Occipital lobe (tissue), 2 donors: Measurements from ENCODE around the gene G0S2. TPM values are rescaled to one million over a fixed set of nuclear protein-coding genes. Genes with fewer than 3 reads are reported as not detected.

Experiments
- DNase-seq: peaks from one replicate; lab custom pipeline; 2025; lab: John Stamatoyannopoulos, UW
- total RNA-seq: library from RNA; depleted of rRNA; stranded (reverse); fragments of >200 nt; gene quantifications from one replicate; pipeline ENCODE4 v1.2.3, GENCODE V29; 2014

G0S2 gene, protein sequence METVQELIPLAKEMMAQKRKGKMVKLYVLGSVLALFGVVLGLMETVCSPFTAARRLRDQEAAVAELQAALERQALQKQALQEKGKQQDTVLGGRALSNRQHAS
- 2.3 TPM for total RNA-seq

DNA sequence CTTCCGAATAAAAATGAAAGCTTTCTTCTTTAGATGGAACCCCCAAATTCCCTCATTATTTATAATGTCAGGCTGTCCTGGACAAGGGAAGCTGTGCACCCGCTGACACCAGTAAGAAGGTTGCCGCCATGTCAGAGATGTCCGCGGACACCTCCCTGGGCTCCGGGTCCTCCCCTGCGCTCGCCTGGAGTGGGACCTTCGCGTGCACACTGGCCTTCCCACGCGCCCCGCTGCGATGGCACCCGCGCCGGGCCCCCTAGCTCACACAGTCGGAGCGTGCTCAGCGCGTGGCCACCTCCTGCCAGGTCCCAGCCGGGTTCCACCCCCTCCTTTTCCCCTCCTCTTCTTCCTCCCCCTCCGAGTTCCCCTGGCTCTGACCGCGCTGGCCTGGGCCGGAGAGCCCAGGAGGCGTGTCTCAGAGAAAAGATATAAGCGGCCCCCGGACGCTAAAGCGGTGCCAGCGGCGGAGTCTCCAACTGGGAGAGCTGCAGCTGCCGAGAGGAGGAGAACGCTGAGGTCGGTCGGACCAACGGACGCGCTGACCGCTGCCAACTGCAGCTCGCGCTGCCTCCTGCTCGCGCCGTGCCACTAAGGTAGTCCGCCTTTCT lies at the start of gene G0S2:
Gene G0S2, plus strand, starts transcription at position 456 of the 608 bp plus-strand sequence. CDS start 273 bp downstream, outside the sequence.
- DNase-seq = no peak

DNA sequence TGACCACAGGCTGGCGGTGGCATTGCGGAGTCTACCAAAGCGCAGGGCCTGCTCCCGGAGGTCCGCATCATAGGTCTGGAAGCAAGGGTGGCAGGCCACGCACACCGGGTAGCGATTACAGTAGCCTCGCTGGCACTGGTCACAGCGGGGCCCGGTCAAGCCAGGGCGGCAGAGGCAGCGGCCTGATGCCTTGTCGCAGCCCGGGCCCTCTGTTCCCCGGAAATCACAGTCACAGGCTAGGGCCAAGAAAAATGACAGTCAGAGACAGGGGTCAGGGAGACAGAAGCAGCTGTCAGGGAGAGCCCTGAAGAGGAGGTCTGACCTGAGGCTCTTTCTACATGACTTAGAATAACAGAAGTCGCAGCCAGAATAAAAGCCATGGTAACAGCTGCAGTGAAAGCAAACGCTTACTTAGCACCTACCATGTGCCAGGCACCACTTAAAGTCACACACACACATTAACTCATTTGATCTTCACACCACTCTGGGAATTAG lies 49.4 kb upstream of the G0S2 start:
- no peak for DNase-seq

DNA sequence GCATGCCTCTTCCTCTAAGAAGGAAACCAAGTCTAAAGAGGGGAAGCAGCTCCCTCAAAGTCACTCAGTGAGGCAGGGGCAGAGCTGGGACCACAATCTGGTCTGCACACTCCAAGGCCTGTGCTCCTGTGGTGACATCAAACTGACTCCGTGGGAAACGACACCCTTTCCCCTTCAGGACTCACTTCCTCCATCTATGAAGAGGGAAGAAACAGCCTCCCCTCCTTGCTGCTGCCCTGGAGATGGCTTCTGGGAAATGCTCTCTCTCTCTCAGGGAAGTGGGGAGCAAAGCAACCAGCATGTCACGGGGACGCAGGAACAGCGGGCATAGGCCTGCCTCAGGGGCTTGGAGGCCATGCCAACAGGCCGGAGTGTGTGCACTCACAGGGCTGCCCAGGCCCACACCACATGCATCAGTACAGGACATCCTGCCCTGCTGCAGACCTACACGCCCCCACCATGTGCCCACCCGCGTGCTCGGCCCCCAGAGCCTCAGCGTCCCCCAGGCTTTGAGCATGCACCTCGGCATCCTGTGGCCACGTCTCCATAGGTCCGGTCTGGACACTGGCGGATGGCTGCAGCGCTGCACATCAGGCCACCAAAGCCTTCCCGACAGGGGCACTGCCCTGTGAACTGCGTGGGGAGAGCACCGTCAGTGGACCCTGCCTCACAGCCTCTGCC lies 48.7 kb upstream of the G0S2 start:
- DNase-seq = no peak

DNA sequence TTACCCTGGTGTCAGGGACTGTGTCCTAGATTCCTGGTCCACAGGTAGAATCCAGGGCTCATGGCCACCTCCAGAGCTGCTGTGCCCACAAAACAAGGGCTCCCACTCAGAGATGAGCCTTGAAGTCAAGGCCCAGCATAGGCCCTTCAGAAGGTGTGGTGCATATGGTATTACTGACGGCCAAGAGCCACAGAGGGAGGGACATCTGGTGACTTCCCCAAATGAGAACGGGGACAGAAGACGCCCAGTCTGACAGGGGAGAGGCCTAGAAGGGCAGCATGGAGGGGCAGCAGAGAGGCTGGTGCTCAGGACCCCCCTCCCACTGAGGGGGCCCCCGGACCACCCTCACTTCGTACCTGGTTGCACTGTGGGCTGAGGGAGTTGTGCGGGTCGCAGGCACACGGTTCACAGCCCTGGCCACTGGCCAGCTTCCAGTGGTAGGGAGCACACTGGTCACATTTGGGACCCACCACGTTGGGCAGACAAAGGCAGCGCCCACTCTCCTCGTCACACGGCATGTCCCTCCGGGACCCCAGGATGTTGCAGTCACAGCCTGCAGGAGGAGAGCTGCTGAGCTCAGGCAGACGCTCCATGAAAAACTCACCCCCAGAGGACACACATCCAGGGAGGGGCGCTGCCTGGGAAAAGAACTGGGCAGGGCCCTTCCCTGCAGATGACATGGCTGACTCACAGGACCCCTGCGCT lies 48.0 kb upstream of the G0S2 start:
- DNase-seq = no peak

DNA sequence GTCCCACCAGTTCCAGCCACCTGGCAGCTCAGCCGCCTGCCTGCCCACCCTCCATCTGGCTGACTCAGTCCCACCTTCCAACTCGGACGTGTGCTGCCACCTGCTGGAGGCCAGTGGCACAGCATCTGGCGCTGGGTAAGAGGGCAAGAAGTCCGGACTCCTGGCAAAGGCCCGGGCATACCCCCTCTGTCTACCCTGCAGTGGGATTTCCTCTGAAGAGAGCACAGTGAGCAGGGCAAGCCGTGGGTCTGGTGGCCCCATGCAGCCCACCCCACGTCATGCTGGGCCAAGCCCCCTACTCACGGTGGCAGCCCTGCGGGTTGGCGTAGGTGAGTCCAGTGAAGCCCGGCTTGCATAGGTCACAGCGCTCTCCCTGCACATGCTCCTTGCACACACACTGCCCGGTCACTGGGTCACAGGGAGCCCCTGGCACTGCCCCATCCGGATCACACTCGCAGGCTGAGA lies 47.4 kb upstream of the G0S2 start:
- peak; percentile 69 for DNase-seq

DNA sequence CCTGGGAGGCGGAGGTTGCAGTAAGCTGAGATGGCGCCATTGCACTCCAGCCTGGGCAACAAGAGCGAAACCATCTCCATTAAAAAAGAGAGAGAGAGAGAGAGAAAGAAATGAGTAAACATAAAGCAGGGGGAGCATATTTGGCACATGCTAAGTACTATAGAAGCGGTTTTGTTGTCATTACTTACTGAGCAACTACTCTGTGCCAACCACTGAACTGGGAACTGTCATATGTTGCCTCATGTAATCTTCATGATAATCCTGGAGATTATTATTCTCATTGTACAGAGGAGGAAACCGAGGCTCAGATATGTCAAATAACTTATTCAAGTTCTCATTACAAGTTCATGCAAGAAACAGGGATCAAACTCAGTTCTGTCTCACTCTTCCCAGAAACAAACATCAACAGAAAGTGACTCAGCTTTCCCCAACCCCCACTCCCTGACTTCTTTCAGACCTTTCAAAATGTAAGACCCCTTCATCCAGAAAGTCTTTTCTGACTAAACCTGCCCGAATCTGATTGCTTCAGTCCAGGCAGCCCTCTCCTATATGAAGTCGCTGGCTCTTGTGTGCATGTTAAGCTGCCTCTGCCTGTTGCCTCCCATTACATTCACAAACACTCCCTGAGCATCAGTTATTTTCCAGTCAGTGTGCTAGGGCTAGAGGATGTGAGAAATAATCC lies 46.5 kb upstream of the G0S2 start:
- DNase-seq = no peak

DNA sequence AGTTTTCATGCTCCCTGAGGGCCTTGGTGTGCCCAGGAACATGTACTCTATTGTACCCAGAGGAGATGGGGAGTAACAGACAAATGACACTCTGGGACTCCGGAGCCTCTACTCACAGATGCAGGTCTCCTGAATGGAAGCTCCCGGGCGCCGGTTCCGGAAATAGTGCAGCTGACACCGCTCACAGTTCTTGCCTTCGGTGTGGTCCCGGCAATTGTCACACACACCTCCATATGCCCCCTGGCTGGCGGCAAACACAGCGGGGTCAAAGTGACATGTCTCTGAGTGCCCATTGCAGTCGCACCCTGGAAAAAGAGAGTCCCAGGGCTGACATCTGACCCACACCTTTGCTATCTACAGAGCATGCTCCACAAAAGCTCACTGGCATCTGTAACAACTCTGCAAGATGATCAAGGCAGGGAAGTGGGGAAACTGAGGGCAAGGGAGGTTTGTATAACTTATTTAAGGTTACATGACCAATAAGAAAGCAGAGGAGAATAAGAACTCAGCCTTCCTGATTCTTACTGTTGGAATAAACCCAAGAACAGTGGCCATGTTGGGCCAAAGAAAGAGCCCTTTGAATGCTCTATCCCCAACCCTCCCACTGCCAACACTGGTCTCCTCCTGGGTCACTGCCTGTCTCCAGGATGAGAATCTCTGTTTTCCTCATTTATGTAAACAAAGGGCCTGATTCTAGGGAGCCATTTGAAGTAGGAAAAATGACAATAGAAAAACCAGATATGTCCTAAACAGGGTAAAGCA lies 45.4 kb upstream of the G0S2 start:
- DNase-seq = no peak

DNA sequence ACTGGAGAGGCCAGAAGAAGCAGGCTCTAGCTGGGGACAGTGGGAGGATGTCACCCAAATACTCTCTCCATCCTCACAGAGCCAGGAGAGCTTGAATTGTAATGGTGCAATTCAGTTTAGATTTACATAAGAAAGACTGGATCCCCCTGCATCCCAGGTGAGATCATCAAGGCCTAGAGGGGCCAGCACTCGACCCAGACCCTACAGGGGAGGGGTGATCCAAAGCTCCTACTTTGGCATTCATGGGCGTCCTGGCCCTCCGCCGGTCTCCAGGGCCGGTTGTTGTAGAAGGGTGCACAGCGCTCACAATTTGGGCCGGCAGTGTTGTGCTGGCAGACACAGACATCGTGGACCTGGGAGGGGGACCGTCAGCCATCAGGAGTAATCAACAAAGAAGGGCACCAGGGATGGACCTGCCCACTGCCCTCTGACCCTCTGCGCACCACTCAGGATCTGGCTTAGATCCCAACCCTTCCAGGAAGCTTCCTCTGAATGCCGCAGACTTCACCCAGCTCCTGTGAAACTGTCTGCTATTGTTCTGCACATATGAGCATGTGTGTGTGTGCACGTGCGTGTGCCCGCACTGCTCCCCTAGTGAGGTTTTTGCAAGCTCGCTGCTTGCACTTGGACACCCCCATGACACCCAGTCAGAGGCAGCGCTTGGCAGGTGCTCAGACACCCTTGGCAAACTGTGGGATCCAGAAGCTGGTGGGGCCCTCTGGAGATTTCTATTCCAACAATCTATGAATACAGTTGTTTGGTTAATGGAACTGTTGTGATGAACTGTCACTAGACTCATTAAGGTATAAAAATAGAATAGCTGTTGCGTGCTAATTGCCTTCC lies 44.6 kb upstream of the G0S2 start:
- no peak for DNase-seq

DNA sequence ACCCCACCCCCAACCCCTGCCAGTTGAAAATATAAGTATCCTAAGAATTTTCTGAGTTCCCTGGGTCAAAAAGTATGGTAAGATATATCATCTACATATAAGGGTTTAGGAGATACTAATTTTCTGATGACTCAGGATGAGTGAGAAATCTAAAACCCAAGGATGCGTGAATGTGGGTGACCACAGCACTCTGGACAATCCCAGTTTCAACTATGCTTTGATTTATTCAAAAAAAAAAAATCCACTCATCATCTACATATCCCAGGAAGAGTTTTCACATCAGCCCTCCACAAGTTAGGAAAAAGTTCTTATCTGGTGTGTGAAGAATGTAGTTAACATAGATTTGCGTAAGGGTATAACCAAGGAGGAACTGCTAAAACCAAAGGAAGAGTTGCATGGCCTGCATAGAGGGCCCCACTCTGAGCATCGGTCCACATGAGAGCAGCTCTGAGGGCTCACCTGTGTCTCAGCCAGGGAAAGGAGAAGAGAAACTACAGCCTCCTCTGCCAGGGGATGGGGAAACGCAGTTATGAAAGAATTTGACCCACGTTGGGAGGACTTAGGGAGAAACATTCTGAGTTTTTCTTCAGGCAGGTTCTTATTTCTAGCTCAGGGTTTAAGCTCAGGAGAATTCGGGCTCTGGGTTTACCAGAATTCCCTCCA lies 41.7 kb upstream of the G0S2 start:
- DNase-seq = no peak

DNA sequence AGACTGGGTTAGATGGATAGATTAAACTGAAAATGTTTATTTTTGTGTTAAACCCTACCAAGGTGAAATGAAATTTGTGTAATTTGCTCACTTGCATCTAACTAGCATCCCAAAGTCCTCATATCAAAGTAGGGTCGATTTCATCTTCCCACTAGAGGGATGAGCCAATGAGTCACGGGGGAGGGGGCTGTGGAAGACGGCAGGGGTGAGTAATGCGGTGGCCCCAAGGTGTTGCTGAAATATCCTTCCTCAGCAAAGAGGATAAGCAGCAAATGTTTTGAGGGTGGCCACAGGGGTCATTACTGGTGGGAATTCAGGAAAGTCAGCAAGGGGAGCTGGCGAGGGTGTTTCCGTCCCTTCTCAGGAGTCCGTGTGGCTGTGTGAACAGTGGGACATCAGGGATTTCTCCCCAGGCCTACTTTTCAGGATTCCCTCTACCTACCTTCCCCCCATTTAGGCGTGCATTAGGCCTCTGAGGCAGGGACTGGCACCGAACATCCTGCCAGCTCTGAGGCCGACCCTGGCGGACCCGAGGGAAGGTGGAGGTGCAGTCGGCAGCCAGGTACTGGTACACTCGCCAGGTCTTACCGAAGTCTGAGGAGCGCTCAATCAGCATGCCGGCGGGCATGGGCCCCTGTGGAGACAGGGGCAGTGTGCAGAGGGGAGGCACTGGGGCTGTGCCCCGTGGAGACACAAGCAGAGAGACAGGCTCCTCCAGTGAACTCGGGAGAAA lies 41.0 kb upstream of the G0S2 start:
- no peak for DNase-seq

DNA sequence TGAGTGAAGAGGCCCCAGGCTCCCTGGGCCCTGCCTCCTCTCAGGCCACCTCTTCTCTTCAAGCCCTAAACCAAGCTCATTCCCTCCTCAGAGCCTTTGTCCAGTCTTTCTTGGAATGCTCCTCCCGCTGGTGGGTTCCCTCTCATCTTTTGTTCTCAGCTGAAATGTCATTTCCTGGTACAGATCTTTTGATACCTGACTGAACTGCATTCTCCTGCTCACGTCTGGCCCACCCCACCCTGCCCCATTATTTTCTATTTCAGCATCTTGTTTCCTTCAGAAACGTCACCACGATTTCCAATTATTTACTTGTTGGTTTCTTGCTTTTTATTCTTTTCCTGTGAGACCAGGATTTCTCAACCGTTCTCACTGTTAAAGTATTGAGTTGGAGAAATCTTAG lies 39.4 kb upstream of the G0S2 start:
- DNase-seq = no peak

DNA sequence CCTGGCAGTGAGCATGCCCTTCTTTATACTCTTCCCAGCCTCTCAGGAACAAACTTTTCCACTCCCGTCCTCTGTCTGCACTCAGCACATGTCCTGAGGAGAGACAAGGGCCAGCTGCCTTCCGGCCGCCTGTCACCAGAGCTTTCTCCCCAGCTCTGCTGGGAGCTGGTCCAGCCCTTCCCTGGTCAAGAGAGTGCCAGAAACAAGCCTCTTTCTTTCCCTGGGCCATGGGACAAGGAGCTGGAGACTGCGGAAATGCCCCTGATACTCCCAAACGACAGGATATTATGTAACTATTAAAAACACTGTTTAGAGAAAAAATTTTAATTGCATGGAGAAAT lies 33.4 kb upstream of the G0S2 start:
- DNase-seq = peak; percentile 44

DNA sequence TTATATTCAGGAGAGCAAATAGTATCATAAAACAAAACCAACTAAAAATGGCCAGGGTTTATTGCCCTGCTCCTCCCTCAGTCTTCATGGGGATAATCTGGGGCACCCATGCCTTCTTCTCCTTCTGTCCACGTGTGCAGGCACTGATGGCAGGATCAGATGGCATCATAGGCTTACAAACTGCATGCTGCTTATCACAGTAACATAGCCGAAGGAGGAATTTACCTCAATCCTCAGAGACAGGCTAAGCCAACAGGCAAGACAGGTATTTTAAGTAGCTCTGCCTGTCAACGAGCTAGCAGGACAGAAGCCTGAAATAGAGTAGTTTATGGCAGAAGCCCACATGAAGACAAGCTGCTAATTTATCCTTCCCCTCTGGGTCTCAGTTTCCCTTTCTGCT lies 32.4 kb upstream of the G0S2 start:
- no peak for DNase-seq

DNA sequence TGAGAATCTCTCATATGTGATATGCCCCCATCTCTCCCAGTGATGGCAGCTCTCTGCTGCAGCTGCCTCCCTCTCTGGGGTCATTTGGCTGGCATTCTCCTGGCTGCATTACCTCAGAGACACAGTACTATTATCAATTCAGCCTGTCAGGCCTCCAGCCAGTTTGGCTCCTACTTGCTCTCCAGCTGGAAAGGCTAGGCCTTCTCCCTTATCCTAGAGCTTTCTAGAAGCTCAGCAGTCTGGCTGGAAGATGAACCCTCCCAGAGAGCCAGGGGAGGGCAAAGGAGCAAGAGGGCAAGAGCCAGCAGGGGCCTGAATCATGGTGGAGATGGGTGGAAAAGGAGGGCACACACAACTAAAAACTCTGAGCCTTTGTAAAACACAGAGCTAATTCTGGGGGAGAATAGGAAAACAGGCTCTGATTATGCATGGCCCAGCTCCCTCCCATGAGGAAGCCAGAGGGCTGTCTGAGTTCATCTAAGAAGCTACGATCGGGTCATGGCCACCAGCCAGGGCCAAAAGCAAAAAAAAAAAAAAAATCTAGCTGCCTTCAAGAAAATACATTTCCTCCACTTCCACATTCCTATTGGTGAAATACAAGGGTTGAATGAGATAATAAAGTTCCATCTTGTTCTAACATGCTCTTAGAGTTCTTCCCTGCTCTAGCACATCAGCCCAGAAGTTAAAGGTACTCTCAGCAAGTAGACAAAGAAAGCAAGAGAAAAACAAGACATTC lies 31.8 kb upstream of the G0S2 start:
- DNase-seq = peak; percentile 31

DNA sequence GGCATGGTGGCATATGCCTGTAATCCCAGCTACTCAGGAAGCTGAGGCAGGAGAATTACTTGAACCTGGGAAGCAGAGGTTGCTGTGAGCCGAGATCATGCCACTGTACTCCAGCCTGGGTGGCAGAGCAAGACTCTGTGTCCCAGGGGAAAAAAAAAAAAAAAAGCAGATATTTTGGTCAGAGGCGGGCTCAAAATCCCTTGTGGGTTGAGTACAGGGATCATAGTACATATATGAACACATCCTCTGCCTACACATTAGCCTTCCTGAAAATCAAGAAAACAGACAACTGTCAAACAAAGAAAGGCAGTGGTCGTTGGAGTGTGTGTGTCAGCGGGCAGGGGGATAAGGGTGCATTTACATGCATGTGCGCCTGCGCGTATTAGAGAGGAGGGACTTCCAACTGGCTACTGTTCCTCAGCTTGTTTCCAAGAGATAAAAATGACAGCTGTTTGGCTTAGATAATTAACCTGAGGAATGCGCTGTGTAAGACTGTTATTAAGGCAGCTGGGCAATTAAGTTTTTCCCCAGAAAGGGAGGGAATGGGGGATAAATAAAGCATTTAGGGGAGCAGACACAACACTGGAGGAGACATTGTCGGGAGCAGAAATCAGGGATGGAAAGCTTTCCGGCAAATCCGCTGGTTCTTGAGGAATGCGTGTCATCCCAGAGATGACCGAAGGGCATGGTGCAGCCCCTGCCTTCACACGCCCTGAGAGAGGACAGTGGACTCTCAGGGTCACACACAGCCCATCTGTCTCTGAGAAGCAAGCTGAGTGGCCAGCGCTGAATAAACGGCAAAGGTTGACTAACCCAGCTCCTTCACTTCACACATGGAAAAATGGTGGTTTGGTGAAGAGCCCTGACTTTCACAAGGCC lies 29.4 kb upstream of the G0S2 start:
- no peak for DNase-seq

DNA sequence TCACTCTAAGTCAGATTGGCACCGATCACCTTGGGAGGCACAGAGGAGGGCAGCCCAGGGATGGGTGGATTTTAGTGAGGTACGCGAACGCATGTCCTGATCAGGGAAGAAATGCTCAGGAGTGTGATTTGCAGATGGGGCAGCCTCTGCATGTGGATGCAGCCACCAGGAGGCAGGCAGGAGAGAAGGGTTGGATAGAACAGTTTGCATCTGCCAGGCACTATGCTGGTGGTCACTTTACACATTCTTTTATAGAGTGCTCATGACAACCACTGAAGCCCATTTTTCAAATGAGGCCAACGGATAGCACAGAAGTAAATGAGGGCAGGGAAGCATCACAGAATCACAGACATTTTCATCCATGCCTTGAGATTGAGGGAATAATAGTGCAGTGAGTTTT lies 28.7 kb upstream of the G0S2 start:
- DNase-seq = no peak

DNA sequence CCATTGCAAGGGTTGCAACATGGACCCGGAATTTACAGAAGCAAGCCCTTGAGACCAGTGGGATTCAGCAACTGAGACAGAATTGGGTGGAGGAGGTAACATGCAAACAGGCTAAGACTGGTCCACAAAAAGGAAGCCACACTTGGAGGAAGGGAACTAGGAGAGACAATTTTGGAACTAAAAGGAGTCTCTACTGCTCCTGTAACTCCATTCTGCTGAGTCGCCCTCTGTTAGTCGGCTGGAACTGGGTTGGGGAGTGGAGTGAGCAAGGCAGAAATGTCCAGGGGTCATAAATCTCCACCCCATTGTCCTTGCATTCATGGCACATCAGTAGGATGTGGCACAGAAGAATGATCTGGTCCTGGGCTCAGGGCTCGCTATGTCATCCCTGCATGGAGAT lies 28.1 kb upstream of the G0S2 start:
- no peak for DNase-seq
